ENCODE data around the gene LCE1F.

DNA sequence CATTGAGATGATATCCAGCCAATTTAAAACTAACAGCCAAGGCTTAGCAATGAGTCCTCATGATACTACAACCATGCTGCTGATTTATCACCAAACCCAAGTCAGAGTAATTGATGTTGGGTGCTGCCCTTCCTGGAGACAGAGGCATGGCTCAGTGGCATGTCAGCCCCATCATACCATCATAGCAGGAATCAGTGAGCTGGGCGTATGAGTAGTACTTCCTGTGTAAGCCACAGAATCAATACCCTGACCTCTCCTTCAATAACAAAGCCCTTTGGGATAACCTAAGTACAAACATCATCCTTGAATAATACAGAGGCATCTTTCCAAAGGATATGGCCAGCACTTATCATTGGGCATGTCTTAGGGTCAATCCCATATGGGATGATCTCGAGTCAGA, 8.2 kb downstream of the LCE1F start:
- no peak for TF ChIP-seq POLR2A (IDR thresholded peaks at IDR 0.05)
- TF ChIP-seq, protein P1, sequence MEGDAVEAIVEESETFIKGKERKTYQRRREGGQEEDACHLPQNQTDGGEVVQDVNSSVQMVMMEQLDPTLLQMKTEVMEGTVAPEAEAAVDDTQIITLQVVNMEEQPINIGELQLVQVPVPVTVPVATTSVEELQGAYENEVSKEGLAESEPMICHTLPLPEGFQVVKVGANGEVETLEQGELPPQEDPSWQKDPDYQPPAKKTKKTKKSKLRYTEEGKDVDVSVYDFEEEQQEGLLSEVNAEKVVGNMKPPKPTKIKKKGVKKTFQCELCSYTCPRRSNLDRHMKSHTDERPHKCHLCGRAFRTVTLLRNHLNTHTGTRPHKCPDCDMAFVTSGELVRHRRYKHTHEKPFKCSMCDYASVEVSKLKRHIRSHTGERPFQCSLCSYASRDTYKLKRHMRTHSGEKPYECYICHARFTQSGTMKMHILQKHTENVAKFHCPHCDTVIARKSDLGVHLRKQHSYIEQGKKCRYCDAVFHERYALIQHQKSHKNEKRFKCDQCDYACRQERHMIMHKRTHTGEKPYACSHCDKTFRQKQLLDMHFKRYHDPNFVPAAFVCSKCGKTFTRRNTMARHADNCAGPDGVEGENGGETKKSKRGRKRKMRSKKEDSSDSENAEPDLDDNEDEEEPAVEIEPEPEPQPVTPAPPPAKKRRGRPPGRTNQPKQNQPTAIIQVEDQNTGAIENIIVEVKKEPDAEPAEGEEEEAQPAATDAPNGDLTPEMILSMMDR (IDR thresholded peaks at IDR 0.05 in 4 of 5, conservative IDR thresholded peaks at IDR 0.05 in 1 of 5): no peak

Data from gastrocnemius medialis (tissue), 4 donors.